Heart left ventricle (tissue), 16 donors: ENCODE measurements around the gene ZNF195. TPM values are rescaled to one million over a fixed set of nuclear protein-coding genes. Genes with fewer than 3 reads are reported as not detected.
A peak's percentile ranks its signal among the peaks of the same experiment; 100 is the strongest.
"Not testable (repeated sequence)": the region's sequence is repeated elsewhere in the genome, so short reads cannot be mapped to it uniquely, and the experiment has no call there.

Experiments used
- ATAC-seq, 4 donors: fragments of 200-7000 bp; cut with Tn5 transposase; one replicate each; pipeline ENCODE4 v1.9.1; 2020 to 2022; ENCODE audit warnings: moderate library complexity in 4 of 4, mild to moderate bottlenecking in 3 of 4, moderate number of reproducible peaks in 1 of 4
- DNase-seq, 5 donors: peaks; one replicate each; pipeline ENCODE4 v3.0.0-alpha.2; 2020
- H3K27ac ChIP-seq, 12 donors: fragments of 200-600 bp; sonication (generic) in 4 of 12; one replicate each; pipeline versions ENCODE4 v1.5.0 to v1.8.0; 2016 to 2022; ENCODE audit warnings: mild to moderate bottlenecking in 2 of 12
- H3K27me3 ChIP-seq, 9 donors: fragments of 200-600 bp; sonication (generic) in 2 of 9; one replicate each; pipeline versions ENCODE4 v1.5.1 to v1.8.0; 2016 to 2022; ENCODE audit warnings: mild to moderate bottlenecking in 3 of 9
- H3K36me3 ChIP-seq, 9 donors: fragments of 200-600 bp; sonication (generic) in 2 of 9; one replicate each; pipeline versions ENCODE4 v1.5.0 to v1.8.0; 2018 to 2022; ENCODE audit warnings: mild to moderate bottlenecking in 2 of 9
- H3K4me1 ChIP-seq, 12 donors: fragments of 200-600 bp; sonication (generic) in 4 of 12; one replicate each; pipeline versions ENCODE4 v1.5.0 to v1.8.0; 2016 to 2022; ENCODE audit warnings: mild to moderate bottlenecking in 3 of 12
- H3K4me3 ChIP-seq, 12 donors: fragments of 200-600 bp; sonication (generic) in 4 of 12; one replicate each; pipeline versions ENCODE4 v1.5.0 to v1.8.0; 2017 to 2022; ENCODE audit warnings: mild to moderate bottlenecking in 9 of 12, moderate library complexity in 4 of 12
- H3K9me3 ChIP-seq, 12 donors: fragments of 200-600 bp; sonication (generic) in 4 of 12; one replicate each; pipeline versions ENCODE4 v1.5.0 to v1.8.0; 2016 to 2022; ENCODE audit warnings: mild to moderate bottlenecking in 1 of 12
- CTCF ChIP-seq, 12 donors: fragments of 200-600 bp; sonication (generic) in 4 of 12; IDR thresholded peaks; one replicate each; pipeline versions ENCODE4 v1.5.0 to v1.8.0; 2018 to 2022; ENCODE audit warnings: antibody characterized with exemption in 12 of 12, mild to moderate bottlenecking in 5 of 12
- POLR2A ChIP-seq, 2 donors: fragments of 450-650 bp; IDR thresholded peaks; one replicate each; pipeline ENCODE4 v1.6.1; 2017; ENCODE audit warnings: antibody characterized with exemption in 2 of 2, mild to moderate bottlenecking in 2 of 2, moderate library complexity in 2 of 2
- WGBS, 4 donors: extraction: QIAGEN DNeasy Blood & Tissue Kit in 2 of 4; methylation state at CpG; one replicate each; pipeline versions ENCODE4 v1.1.5 to v1.1.7; 2013 to 2018; 5-methylcytosine and 5-hydroxymethylcytosine counted together
- intact Hi-C, 10 donors: fragments of 100-400 bp; cut with DNase I; formaldehyde crosslinking; loops; one replicate each; pipeline versions ENCODE4 v1.11.1 to v1.14.2; 2022
- polyA plus RNA-seq, 2 donors: library from polyadenylated mRNA; stranded (reverse); fragments of 200-250 nt; gene quantifications; one replicate each; pipeline ENCODE4 v1.2.3, GENCODE V29; 2013
- total RNA-seq, 9 donors: library from RNA; depleted of rRNA in 2 of 9; stranded (reverse); fragments of >200 nt in 2 of 9; fragmentation: NEBNext Ultra II Directional in 3 of 9; extraction: Animal tissue kit (Norgen Biotek cat#: 25700) in 3 of 9; gene quantifications; one replicate each; pipeline versions ENCODE4 v1.1.0 to v1.2.4, GENCODE V29; 2016 to 2023
- donor health status: ischemic (EF 13 %, LVEDD 7.1; RV severe dilation, severe dysfunction).
- donor health status: healthy with polysubstance abuse.
- donor health status: DM: no; HTN: yes; CAD: no.
- donor health status: DM: no; HTN: no; CAD: no.
- donor health status: ischemic (EF 25% LVEDD 6.9; RV normal size, moderate dysfunction).
- donor health status: ischemic (EF 25% LVEDD 5.7; RV mildly dilated, moderate dysfunction).
- donor health status: healthy.
- donor health status: DM: yes; HTN: yes; CAD: no.
- donor health status: ischemic (EF 35%, LVEDD 5.7; RV mildly dilated, moderate dysfunction).
- donor health status: nonischemic (EF 11% LVEDD 7.7; RV severe dilation, severe dysfunction).
- donor health status: DM: yes; HTN: yes; CAD: no.
- donor health status: PGD.
- donor health status: ischemic (EF 29% LVEDD 5.4; RV normal size, mild dysfunction).
- donor health status: nonischemic (EF 23%, LVEDD 6.1; RV moderate dilation, normal function).

The ZNF195 gene
- total and polyA plus RNA-seq, 11 donors = 5.6 to 14.9 (median 8.3) TPM

GRCh38 chr11:3340025-3340424 is 38.9 kb downstream of the ZNF195 start:
- DNase-seq (no peak), ATAC-seq (no peak)
- H3K36me3 ChIP-seq = no peaks in the 10 kb centered on the region
- no peaks in the 10 kb centered on the region for H3K4me1 ChIP-seq
- TF ChIP-seq CTCF (IDR thresholded peaks at IDR 0.05) = no peak
- no peak for TF ChIP-seq POLR2A (IDR thresholded peaks at IDR 0.05)
- intact Hi-C loops = loop anchor here in 4 of 10 donors (10.0 kb wide), 1 partner anchor 65 kb away; no protein-coding TSS in a partner anchor
- peaks cover 0 to 28% (median 4%) of the 10 kb centered on the region in 9 donors for H3K27me3 ChIP-seq
- WGBS, 4 donors = 56 to 77% (median 64%) methylated on average over 4 of the region's 4 CpGs
- H3K27ac ChIP-seq = no peak overlapping the region
- H3K4me3 ChIP-seq = no peak overlapping the region
- H3K9me3 ChIP-seq = no peaks in the 10 kb centered on the region

DNA sequence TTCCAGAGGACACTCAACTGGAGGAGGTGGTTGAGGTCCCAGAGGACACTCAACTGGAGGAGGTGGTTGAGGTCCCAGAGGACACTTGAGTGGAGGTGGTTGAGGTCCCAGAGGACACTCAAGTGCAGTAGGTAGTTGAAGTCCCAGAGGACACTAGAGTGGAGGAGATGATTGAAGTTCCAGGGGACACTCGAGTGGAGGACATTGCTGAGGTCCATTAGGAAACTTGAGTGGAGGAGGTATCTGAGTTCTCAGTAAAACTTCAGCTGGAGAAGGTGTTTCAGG is 39.7 kb downstream of the ZNF195 start:
- WGBS, 4 donors = 67 to 83% (median 70%) methylated on average over 1 of the region's 1 CpG
- Histone ChIP-seq H3K4me1 (no peaks in the 10 kb centered on the region), H3K4me3 (no peak overlapping the region), H3K27me3 (peaks cover 0 to 28% (median 4%) of the 10 kb centered on the region in 9 donors), H3K27ac (no peak overlapping the region), H3K9me3 (no peaks in the 10 kb centered on the region), H3K36me3 (no peaks in the 10 kb centered on the region)
- ATAC-seq (no peak), DNase-seq (no peak)
- intact Hi-C loops = no loop called here
- TF ChIP-seq POLR2A (IDR thresholded peaks at IDR 0.05) (no peak), CTCF (IDR thresholded peaks at IDR 0.05) (no peak)

- intact Hi-C loops = no loop called here
- H3K4me3 ChIP-seq = no peak overlapping the region
- DNase-seq = no peak
- no peak for TF ChIP-seq CTCF (IDR thresholded peaks at IDR 0.05)
- TF ChIP-seq POLR2A (IDR thresholded peaks at IDR 0.05) = no peak
- no peak for ATAC-seq
- WGBS, 4 donors = 74 to 81% (median 80%) methylated on average over 7 of the region's 7 CpGs
- H3K27ac ChIP-seq = no peak overlapping the region
- no peaks in the 10 kb centered on the region for H3K36me3 ChIP-seq
- no peaks in the 10 kb centered on the region for H3K9me3 ChIP-seq
- H3K4me1 ChIP-seq = no peaks in the 10 kb centered on the region
- H3K27me3 ChIP-seq = peaks cover 0 to 28% (median 4%) of the 10 kb centered on the region in 9 donors
Observed at GRCh38 chr11:3338569-3339339, 40.2 kb downstream of the ZNF195 start.

- H3K9me3 ChIP-seq, intact Hi-C loops, H3K4me1 ChIP-seq, H3K27ac ChIP-seq, DNase-seq, H3K4me3 ChIP-seq, H3K36me3 ChIP-seq: not testable (repeated sequence)
- ATAC-seq = peak in 1 of 4 donors; percentile 69
- peaks cover 0 to 20% (median 0%) of the 10 kb centered on the region in 9 donors for H3K27me3 ChIP-seq
- WGBS, 4 donors = no CpG with 5 or more reads among the region's 10 CpGs
Observed at GRCh38 chr11:3336420-3336819, 42.5 kb downstream of the ZNF195 start.

GRCh38 chr11:3333157-3333556 is 45.8 kb downstream of the ZNF195 start:
- H3K4me3 ChIP-seq, H3K9me3 ChIP-seq, DNase-seq, H3K27me3 ChIP-seq, H3K36me3 ChIP-seq, ATAC-seq, H3K4me1 ChIP-seq, intact Hi-C loops, H3K27ac ChIP-seq: not testable (repeated sequence)
- no CpG with 5 or more reads among the region's 8 CpGs for WGBS, 4 donors

- no CpG with 5 or more reads among the region's 3 CpGs for WGBS, 4 donors
- intact Hi-C loops, H3K27me3 ChIP-seq, H3K36me3 ChIP-seq, H3K9me3 ChIP-seq, DNase-seq, H3K4me1 ChIP-seq, ATAC-seq, H3K4me3 ChIP-seq, H3K27ac ChIP-seq: not testable (repeated sequence)
Observed at GRCh38 chr11:3331078-3331477, 47.9 kb downstream of the ZNF195 start.

DNA sequence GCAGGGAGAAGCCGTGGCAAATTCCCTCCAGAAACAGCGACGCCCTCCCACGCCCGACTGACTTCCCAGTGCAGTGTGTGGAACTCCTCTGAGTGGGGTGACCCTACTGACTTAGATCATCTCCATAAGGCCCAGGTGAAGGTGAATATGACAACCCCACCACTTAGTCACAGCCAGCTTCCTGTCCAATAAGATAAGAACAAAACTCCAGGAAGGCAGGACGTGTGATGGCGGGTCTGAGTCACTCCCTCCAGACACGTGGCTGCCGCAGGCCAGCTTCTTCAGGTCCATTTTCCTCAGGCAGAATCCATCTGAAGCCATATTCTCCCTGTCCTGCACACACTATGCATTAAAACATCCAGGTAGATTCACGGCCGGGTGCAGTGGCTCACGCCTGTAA is 48.9 kb downstream of the ZNF195 start:
- WGBS, 4 donors = no CpG with 5 or more reads among the region's 12 CpGs
- H3K4me1 ChIP-seq, ATAC-seq, intact Hi-C loops, H3K9me3 ChIP-seq, H3K36me3 ChIP-seq, DNase-seq, H3K27me3 ChIP-seq, H3K27ac ChIP-seq, H3K4me3 ChIP-seq: not testable (repeated sequence)

DNA sequence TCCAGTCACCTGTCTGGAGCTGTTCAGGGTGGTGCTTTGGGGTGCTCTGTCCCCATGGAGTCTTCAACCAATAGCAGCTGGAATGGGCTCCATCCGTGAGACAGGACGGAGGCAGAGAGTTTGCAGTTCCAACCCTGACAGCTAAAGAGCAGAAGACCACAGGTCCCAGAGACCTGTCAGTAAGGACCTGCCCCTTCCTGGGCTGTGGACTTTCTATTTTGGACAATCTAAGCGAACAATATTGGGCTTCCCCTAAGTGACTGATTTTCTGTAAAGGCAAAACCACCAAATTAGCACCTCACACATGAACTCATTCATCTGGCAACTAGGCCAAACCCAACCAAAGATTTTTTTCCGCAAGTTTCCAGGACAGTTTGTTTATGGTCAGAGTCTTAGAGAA is 50.4 kb downstream of the ZNF195 start:
- H3K9me3 ChIP-seq, H3K36me3 ChIP-seq, intact Hi-C loops, DNase-seq, H3K27ac ChIP-seq, H3K4me1 ChIP-seq, H3K4me3 ChIP-seq, H3K27me3 ChIP-seq, ATAC-seq: not testable (repeated sequence)
- whole genome bisulfite sequencing, 4 donors = no CpG with 5 or more reads among the region's 4 CpGs
